BE2C (cell line): ENCODE measurements around the gene HARS2.
A peak's percentile ranks its signal among the peaks of the same experiment; 100 is the strongest.
"Not testable (repeated sequence)": the region's sequence is repeated elsewhere in the genome, so short reads cannot be mapped to it uniquely, and the experiment has no call there.

ENCODE experiments used
- DNase-seq: peaks from one replicate; pipeline ENCODE4 v3.0.0-alpha.2; 2020
- H3K27me3 ChIP-seq: fragments of 250-450 bp; sonication (Bioruptor Pico); 2 replicates; pipeline ENCODE4 v1.5.1; 2020; ENCODE audit warnings: mild to moderate bottlenecking
- H3K36me3 ChIP-seq: fragments of 250-450 bp; sonication (Bioruptor Pico); 2 replicates; pipeline ENCODE4 v1.5.1; 2020; ENCODE audit warnings: mild to moderate bottlenecking
- H3K4me1 ChIP-seq: fragments of 250-450 bp; sonication (Bioruptor Pico); 2 replicates; pipeline ENCODE4 v1.5.1; 2020
- H3K4me3 ChIP-seq: 2 replicates; pipeline ENCODE4 v1.5.1; 2011; ENCODE audit warnings: low read depth, low read length
- H3K9me3 ChIP-seq: fragments of 250-450 bp; sonication (Bioruptor Pico); 2 replicates; pipeline ENCODE4 v1.5.1; 2020
- TF ChIP-seq, protein P1 (sequence below): IDR thresholded peaks from 2 replicates; pipeline ENCODE4 v1.5.1; 2012; ENCODE audit warnings: mild to moderate bottlenecking, low read depth, low read length

The HARS2 gene

DNA sequence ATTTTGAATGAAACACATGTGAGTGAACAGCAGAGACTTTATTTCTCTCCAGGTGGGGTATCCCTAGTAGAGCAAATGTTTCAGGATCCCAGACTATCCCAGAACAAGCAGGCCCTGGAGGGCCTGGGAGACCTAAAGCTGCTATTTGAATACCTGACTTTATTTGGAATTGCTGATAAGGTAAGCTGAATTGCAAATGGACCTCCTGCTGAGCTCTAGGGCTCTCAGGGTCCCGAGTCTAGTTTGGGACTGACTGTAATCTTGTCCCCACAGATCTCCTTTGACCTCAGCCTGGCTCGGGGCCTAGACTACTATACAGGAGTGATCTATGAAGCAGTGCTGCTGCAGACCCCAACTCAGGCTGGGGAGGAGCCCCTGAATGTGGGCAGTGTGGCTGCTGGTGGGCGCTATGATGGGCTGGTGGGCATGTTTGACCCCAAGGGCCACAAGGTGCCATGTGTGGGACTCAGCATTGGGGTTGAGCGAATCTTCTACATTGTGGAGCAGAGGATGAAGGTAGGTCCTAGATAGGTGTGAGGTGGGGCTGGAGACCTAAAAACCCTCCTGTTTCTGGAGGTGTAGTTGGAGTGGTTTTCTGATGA lies 5.7 kb downstream of the HARS2 start:
- Histone ChIP-seq H3K36me3 (peaks cover 65% of the 10 kb centered on the region), H3K4me3 (no peak overlapping the region), H3K4me1 (peaks cover 6% of the 10 kb centered on the region), H3K27me3 (no peaks in the 10 kb centered on the region), H3K9me3 (no peaks in the 10 kb centered on the region)
- TF ChIP-seq, protein P1, sequence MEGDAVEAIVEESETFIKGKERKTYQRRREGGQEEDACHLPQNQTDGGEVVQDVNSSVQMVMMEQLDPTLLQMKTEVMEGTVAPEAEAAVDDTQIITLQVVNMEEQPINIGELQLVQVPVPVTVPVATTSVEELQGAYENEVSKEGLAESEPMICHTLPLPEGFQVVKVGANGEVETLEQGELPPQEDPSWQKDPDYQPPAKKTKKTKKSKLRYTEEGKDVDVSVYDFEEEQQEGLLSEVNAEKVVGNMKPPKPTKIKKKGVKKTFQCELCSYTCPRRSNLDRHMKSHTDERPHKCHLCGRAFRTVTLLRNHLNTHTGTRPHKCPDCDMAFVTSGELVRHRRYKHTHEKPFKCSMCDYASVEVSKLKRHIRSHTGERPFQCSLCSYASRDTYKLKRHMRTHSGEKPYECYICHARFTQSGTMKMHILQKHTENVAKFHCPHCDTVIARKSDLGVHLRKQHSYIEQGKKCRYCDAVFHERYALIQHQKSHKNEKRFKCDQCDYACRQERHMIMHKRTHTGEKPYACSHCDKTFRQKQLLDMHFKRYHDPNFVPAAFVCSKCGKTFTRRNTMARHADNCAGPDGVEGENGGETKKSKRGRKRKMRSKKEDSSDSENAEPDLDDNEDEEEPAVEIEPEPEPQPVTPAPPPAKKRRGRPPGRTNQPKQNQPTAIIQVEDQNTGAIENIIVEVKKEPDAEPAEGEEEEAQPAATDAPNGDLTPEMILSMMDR, result no peak
- no peak for DNase-seq

DNA sequence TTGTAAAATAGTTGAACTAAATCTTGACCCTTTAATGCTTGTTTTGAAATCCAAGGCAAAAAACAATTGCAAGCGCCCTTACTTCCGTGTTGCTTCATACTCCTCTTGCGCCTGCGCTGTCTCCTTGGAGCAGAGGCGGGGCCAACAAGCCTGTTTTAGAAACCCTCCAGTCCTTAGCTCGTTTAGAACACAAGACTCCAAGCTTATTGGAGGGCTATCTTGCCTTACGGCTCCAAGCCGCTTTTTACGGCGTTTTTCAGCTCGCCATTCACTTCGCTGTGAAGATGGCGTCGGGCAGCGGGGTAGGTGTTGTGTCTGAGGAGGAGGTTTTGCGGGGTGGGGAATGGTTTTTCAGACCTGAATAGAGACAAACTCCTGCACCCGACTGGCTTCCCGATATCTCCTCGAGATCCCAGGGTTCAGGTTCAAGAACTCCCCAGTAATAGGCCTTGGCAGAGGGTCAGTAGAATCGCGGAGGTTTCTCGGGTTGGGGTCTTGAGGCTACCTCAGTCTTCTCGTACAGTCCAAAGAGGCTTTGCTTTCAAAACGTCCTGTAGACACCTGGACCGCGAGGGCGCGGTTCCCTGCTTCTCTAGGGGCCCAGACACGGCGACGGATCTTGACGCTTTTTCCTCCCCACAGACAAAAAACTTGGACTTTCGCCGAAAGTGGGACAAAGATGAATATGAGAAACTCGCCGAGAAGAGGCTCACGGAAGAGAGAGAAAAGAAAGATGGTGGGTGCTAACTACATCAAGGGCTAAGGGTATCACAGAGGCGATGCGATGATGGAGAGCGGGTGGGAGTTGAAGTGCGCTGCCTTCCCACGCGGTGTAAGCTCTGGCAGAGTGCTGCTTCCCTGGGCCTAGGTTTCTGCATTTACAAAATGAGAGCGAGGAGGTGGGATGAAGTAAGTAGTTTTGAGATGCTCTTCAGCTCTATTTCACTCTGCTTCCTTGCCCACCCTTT lies 9.2 kb downstream of the HARS2 start, which contains the start of gene ZMAT2:
TSS of gene ZMAT2 (plus strand) at position 271 of the 968 bp plus-strand sequence. CDS start at position 285, 14 bp downstream.
- DNase-seq, result peak; percentile 92
- peaks cover 76% of the 10 kb centered on the region for H3K36me3 ChIP-seq
- TF ChIP-seq, protein P1, result no peak

DNA sequence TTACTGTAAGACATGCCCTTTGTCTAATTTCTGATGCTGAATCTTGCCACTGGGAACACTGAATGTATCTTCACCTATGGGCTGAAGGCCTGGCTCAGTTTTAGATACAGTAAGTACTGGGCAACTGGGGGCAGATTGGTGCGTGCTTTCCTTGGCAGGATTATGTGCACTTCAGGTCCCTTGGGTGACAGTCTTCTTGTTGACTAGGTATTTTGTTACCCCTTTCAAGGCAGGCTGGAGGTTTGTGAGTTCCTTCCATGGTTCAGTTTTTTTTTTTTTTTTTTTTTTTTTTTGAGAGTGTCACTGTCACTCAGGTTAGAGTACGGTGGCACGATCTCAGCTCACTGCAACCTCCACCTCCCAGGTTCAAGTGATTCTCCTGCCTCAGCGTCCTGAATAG lies 16.6 kb downstream of the HARS2 start:
- Histone ChIP-seq H3K4me3 (no peak overlapping the region), H3K9me3 (no peaks in the 10 kb centered on the region), H3K4me1 (no peaks in the 10 kb centered on the region), H3K36me3 (peaks cover 32% of the 10 kb centered on the region), H3K27me3 (no peaks in the 10 kb centered on the region)
- TF ChIP-seq, protein P1, result no peak
- DNase-seq, result no peak

More for the DNA sequence above, 9.2 kb downstream of the HARS2 start, which contains the start of gene ZMAT2:
- no peaks in the 10 kb centered on the region for H3K27me3 ChIP-seq
- peaks cover 6% of the 10 kb centered on the region for H3K4me1 ChIP-seq
- no peaks in the 10 kb centered on the region for H3K9me3 ChIP-seq
- peak within 1 kb of the TSS; percentile 99 for H3K4me3 ChIP-seq

DNA sequence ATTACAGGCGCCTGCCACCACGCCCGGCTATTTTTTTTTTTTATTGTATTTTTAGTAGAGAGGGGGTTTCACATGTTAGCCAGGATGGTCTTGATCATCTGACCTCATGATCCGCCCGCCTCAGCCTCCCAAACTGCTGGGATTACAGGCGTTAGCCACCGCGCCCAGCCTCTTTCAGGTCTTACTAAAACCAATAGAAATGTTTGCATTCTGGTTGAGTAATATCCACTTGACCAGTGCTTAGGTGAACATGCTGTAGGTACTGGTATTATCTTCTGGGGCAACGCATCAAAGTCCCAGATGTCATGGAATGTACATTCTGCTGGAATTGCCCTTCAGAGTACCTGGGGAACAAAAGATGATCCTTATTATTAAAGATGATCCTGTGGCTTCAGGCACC lies 17.5 kb downstream of the HARS2 start:
- not testable (repeated sequence) for H3K4me1 ChIP-seq, H3K27me3 ChIP-seq, H3K4me3 ChIP-seq, H3K9me3 ChIP-seq, DNase-seq
- peaks cover 24% of the 10 kb centered on the region for H3K36me3 ChIP-seq

DNA sequence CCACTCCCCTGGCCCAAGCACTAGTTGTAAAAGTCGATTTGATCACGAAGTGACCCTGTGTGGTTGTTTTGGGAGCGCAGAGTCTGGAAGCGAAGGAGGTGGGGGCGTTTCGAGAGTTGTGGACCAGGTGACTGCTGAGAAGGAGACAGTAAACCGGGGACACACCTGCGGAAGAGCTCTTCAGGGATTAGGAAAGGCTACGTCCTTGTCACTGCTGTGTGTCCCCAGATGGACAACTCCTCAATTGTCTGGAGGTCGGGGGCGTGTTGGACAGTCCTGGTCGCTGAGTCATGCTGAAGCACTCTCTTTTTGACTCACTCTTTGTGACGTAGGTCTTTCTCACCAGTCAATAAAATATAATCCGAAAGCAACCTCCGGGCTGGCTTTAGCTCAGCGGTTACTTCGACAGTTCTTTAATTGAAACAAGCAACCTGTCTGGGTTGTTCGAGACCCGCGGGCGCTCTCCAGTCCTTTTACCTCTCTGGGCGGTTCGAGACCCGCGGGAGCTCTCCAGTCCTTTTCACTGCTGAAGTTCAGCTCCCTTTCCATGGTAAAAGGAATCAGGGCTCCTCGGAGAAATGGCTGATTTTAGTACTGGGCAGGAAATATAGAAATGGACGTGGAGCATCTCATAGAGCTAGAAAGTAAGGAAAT lies 19.8 kb downstream of the HARS2 start:
- TF ChIP-seq, protein P1, result no peak
- Histone ChIP-seq H3K4me1 (no peaks in the 10 kb centered on the region), H3K36me3 (peaks cover 4% of the 10 kb centered on the region), H3K9me3 (no peaks in the 10 kb centered on the region), H3K27me3 (no peaks in the 10 kb centered on the region), H3K4me3 (peak overlapping the region; percentile 63)
- DNase-seq, result peak; percentile 81

DNA sequence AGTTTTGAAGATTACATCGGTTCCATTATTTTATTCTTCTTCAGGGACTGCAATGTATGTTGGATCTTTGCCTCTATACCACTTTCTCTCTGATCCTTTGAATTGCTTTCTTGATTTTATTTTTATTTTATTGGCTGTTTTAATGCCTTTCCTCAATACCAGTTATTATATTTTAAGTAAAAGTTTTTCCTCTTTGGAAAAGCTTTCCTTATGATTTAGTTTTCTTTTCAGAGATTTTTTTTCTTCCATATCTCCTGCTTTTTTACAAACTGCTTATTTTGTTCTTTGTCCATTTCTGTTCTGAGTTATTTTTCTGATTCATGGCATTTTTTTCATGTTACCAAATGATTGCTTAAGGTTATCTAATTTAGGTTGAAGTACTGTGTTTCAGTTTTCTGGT lies 20.5 kb downstream of the HARS2 start:
- Histone ChIP-seq H3K36me3 (no peaks in the 10 kb centered on the region), H3K4me1 (no peaks in the 10 kb centered on the region), H3K4me3 (peak overlapping the region; percentile 63; the same call in 1 of the 2 replicates), H3K9me3 (no peaks in the 10 kb centered on the region), H3K27me3 (no peaks in the 10 kb centered on the region)
- no peak for DNase-seq
- TF ChIP-seq, protein P1, result no peak
